ENCODE measurements around the gene VANGL2. TPM values are rescaled to one million over a fixed set of nuclear protein-coding genes. Genes with fewer than 3 reads are reported as not detected.

Gene VANGL2
- total RNA-seq, 2 experiments from 2014 or later: not detected

DNA sequence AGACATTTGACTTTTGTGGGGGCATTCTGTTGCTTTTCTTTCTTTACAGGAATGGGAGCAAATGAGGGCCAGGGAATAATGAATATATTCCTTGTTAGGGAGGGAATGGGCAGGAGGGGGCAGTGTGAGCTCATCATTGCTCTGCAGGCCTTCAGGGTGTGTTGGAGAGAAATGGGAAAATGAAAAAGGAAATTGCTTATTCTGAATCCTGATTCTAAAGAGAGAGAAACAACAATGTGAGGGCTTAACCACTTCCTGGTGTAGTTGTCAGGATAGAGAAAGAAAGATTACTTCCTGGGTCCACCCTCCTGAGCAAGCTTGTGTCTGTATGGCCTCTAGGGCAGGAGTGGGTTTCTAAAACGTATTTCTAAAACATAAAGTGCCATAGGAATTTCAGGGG is 28.3 kb downstream of the VANGL2 start:
- DNase-seq: peak in 10 of 14 experiments; percentile 15 to 82 (median 42)
- Mint-ChIP-seq H3K36me3 (ENCODE audit: low read depth) (no peaks in the 10 kb centered on the region), H3K4me1 (ENCODE audit: low read depth) (peaks cover 63% of the 10 kb centered on the region), H3K27me3 (no peaks in the 10 kb centered on the region), H3K9me3 (no peaks in the 10 kb centered on the region), H3K27ac (peak overlapping the region; percentile 88), H3K4me3 (peak overlapping the region; percentile 72)
- Histone ChIP-seq H3K27ac (ENCODE audit: low read depth in 1 of 2, low read length in 2 of 2) (peak overlapping the region; percentile 47 to 74), H3K9me3 (ENCODE audit: control insufficient read depth in 1 of 2, insufficient read depth in 1 of 2, low read length in 2 of 2) (no peaks in the 10 kb centered on the region), H3K27me3 (ENCODE audit: control insufficient read depth in 1 of 2, insufficient read depth in 2 of 2, low read length in 2 of 2) (no peaks in the 10 kb centered on the region), H3K4me3 (ENCODE audit: low read length) (no peak overlapping the region), H3K36me3 (ENCODE audit: insufficient read depth, low read length) (no peaks in the 10 kb centered on the region), H3K4me1 (ENCODE audit: insufficient read depth, low read length) (peaks cover 52% of the 10 kb centered on the region)
- intact Hi-C loops (cut with DNase I, micrococcal nuclease): loop anchor here (1.0 to 5.0 kb wide), 6 partner anchors 34 to 339 kb away; no protein-coding TSS in a partner anchor
- ChIA-PET CTCF (interaction anchor here (0.9 to 2.2 kb wide), 12 partner anchors 9 to 252 kb away, joined by 3 to 12 read pairs (median 4); no protein-coding TSS in a partner anchor), POLR2A (interaction anchor here (0.8 to 2.1 kb wide), 19 partner anchors 15 to 246 kb away, joined by 3 to 8 read pairs (median 4); partner anchors contain the start of genes SLAMF1 and SLAMF6)
- peak; percentile 76 for ATAC-seq (ENCODE audit: poor library complexity)
- TF ChIP-seq, protein P1, sequence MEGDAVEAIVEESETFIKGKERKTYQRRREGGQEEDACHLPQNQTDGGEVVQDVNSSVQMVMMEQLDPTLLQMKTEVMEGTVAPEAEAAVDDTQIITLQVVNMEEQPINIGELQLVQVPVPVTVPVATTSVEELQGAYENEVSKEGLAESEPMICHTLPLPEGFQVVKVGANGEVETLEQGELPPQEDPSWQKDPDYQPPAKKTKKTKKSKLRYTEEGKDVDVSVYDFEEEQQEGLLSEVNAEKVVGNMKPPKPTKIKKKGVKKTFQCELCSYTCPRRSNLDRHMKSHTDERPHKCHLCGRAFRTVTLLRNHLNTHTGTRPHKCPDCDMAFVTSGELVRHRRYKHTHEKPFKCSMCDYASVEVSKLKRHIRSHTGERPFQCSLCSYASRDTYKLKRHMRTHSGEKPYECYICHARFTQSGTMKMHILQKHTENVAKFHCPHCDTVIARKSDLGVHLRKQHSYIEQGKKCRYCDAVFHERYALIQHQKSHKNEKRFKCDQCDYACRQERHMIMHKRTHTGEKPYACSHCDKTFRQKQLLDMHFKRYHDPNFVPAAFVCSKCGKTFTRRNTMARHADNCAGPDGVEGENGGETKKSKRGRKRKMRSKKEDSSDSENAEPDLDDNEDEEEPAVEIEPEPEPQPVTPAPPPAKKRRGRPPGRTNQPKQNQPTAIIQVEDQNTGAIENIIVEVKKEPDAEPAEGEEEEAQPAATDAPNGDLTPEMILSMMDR (IDR thresholded peaks at IDR 0.05): peak; percentile 86

DNA sequence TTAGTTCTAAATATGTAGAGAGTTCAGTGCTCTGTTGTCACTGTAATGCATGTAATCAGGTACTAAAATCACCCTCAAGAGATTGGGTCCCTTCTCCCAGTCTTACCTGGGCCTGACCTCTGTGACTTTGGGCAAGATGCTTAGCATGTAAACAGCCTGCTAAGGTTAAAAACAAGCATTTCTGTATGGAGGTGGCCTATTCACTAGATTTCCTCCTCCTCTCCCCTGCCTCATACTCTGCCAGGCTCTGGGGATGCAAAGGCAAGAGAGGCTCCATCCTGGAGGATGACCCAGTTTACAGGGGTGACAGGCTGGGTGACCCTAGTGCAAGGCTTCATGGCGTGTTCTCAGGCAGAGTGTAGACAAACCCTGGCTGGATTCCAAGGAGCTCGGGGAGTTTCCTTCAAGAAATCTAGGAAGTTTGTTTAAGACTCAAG is 28.8 kb downstream of the VANGL2 start:
- DNase-seq (peak in 4 of 14 experiments; percentile 27 to 56 (median 42)), ATAC-seq (ENCODE audit: poor library complexity) (peak; percentile 35)
- TF ChIP-seq, protein P1 (IDR thresholded peaks at IDR 0.05): no peak
- CTCF ChIA-PET: interaction anchor here (1.0 to 2.2 kb wide), 11 partner anchors 9 to 252 kb away, joined by 3 to 12 read pairs (median 4); no protein-coding TSS in a partner anchor
- no peaks in the 10 kb centered on the region for H3K9me3 Mint-ChIP-seq
- H3K27me3 ChIP-seq (ENCODE audit: control insufficient read depth in 1 of 2, insufficient read depth in 2 of 2, low read length in 2 of 2): no peaks in the 10 kb centered on the region
- peak overlapping the region; percentile 88 for H3K27ac Mint-ChIP-seq
- peaks cover 52% of the 10 kb centered on the region for H3K4me1 ChIP-seq (ENCODE audit: insufficient read depth, low read length)
- H3K36me3 ChIP-seq (ENCODE audit: insufficient read depth, low read length): no peaks in the 10 kb centered on the region
- intact Hi-C loops (cut with DNase I, micrococcal nuclease): loop anchor here (1.0 to 5.0 kb wide), 4 partner anchors 33 to 338 kb away; no protein-coding TSS in a partner anchor
- peaks cover 64% of the 10 kb centered on the region for H3K4me1 Mint-ChIP-seq (ENCODE audit: low read depth)
- H3K4me3 ChIP-seq (ENCODE audit: low read length): no peak overlapping the region
- no peaks in the 10 kb centered on the region for H3K27me3 Mint-ChIP-seq
- H3K36me3 Mint-ChIP-seq (ENCODE audit: low read depth): no peaks in the 10 kb centered on the region
- peak overlapping the region; percentile 63 to 74 for H3K27ac ChIP-seq (ENCODE audit: low read depth in 1 of 2, low read length in 2 of 2)
- H3K4me3 Mint-ChIP-seq: peak overlapping the region; percentile 59
- POLR2A ChIA-PET: interaction anchor here (0.9 to 2.1 kb wide), 12 partner anchors 55 to 245 kb away, joined by 3 to 8 read pairs (median 4); partner anchors contain the start of gene SLAMF1
- no peaks in the 10 kb centered on the region for H3K9me3 ChIP-seq (ENCODE audit: control insufficient read depth in 1 of 2, insufficient read depth in 1 of 2, low read length in 2 of 2)

DNA sequence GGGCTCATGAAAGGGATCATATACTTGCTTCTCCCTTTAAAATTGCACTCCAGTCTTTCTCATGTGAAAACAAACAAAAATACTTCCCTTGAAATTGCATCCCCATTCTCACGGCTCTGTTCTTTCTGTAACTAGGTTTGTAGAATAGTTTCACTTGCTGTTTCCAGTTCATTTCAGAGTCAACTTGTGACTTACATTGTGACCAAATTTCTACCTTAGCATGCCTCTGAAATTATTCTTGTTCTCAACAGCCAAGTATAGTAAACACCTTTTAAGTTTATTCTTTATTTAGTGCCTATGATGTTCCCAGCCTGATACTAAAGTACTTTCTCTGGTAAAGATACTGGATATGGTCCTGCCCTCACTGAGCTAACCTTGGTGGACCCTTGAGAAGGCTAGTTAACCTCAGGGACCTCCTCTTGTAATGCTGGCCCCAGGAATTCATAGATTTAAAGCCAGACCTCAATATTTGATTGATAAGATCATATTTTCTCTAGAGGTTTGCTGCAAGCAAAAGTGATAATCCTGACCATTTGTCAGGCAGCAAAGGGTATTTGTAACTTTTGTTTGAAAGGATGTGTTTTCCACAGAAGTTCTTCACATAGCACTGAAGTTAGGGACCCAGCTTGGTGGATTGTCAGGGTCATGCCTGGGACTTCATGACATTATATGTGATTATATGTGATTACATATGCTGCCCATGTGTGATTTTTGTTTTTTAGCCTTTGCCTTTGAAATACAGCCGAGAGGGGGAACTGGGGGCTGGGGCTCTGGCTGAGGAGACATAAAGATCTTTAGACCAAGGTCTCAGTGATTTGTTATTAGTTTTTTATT is 29.6 kb downstream of the VANGL2 start:
- POLR2A ChIA-PET: interaction anchor here (0.6 to 2.1 kb wide), 5 partner anchors 54 to 177 kb away, joined by 3 to 8 read pairs (median 6); no protein-coding TSS in a partner anchor
- Histone ChIP-seq H3K27ac (ENCODE audit: low read depth in 1 of 2, low read length in 2 of 2) (peak overlapping the region; percentile 63 to 74), H3K9me3 (ENCODE audit: control insufficient read depth in 1 of 2, insufficient read depth in 1 of 2, low read length in 2 of 2) (no peaks in the 10 kb centered on the region), H3K36me3 (ENCODE audit: insufficient read depth, low read length) (no peaks in the 10 kb centered on the region), H3K4me1 (ENCODE audit: insufficient read depth, low read length) (peaks cover 52% of the 10 kb centered on the region), H3K27me3 (ENCODE audit: control insufficient read depth in 1 of 2, insufficient read depth in 2 of 2, low read length in 2 of 2) (no peaks in the 10 kb centered on the region), H3K4me3 (ENCODE audit: low read length) (no peak overlapping the region)
- ATAC-seq (ENCODE audit: poor library complexity) (peak; percentile 45), DNase-seq (peak in 3 of 14 experiments; percentile 43 to 69 (median 54))
- Mint-ChIP-seq H3K4me1 (ENCODE audit: low read depth) (peaks cover 66% of the 10 kb centered on the region), H3K36me3 (ENCODE audit: low read depth) (no peaks in the 10 kb centered on the region), H3K27ac (peak overlapping the region; percentile 88), H3K4me3 (peak overlapping the region; percentile 59), H3K9me3 (no peaks in the 10 kb centered on the region), H3K27me3 (no peaks in the 10 kb centered on the region)
- CTCF ChIA-PET: interaction anchor here (1.7 to 2.2 kb wide), 3 partner anchors 177 to 184 kb away, joined by 6 to 12 read pairs (median 8); no protein-coding TSS in a partner anchor
- TF ChIP-seq, protein P1 (IDR thresholded peaks at IDR 0.05): no peak
- intact Hi-C loops (cut with DNase I, micrococcal nuclease): loop anchor here (1.0 to 5.0 kb wide), 6 partner anchors 32 to 337 kb away; no protein-coding TSS in a partner anchor
